Cardiac septum (tissue), 1 donor: ENCODE measurements around the gene FAM156A. TPM values are rescaled to one million over a fixed set of nuclear protein-coding genes. Genes with fewer than 3 reads are reported as not detected.
"Not testable (repeated sequence)": the region's sequence is repeated elsewhere in the genome, so short reads cannot be mapped to it uniquely, and the experiment has no call there.

ENCODE experiments used
- DNase-seq: peaks from one replicate; pipeline ENCODE4 v3.0.0-alpha.2; 2020; ENCODE audit warnings: low spot score
- intact Hi-C: fragments of 100-400 bp; cut with DNase I; formaldehyde crosslinking; loops from one replicate; pipeline ENCODE4 v1.14.0; 2022
- total RNA-seq: library from RNA; stranded (reverse); fragmentation: NEBNext Ultra II Directional; extraction: Animal tissue kit (Norgen Biotek cat#: 25700); gene quantifications from one replicate; pipeline ENCODE4 v1.2.1, GENCODE V29; 2021
- donor health status: DM: no; HTN: no; CAD: no.

Gene FAM156A
- total RNA-seq, 1 donor from 2014 or later = 9.4 TPM

- DNase-seq, intact Hi-C loops: not testable (repeated sequence)
Observed at GRCh38 chrX:52909313-52909969, 48.9 kb downstream of the FAM156A start.

- intact Hi-C loops, DNase-seq: not testable (repeated sequence)
Observed at GRCh38 chrX:52907900-52908299, 50.4 kb downstream of the FAM156A start.

- intact Hi-C loops, DNase-seq: not testable (repeated sequence)
Observed at GRCh38 chrX:52907137-52907536, 51.2 kb downstream of the FAM156A start.

- DNase-seq, intact Hi-C loops: not testable (repeated sequence)
Observed at GRCh38 chrX:52906072-52906471, 52.2 kb downstream of the FAM156A start.

GRCh38 chrX:52905531-52905930, 52.8 kb downstream of the FAM156A start:
- DNase-seq, intact Hi-C loops: not testable (repeated sequence)

Other genes starting within 250 kb of the FAM156A start
- not detected for gene SSX2B, start 207.3 kb downstream of the FAM156A start, total RNA-seq
- gene SPANXN5, start 161.1 kb downstream of the FAM156A start, total RNA-seq = not detected
- not detected for gene XAGE5, start 147.2 kb downstream of the FAM156A start, total RNA-seq
- gene XAGE3, start 90.4 kb downstream of the FAM156A start, total RNA-seq = not detected
- gene FAM156B, start 61.2 kb downstream of the FAM156A start, total RNA-seq = 6.4 TPM
- gene GPR173, start 90.3 kb upstream of the FAM156A start, total RNA-seq = 3.2 TPM
- gene TSPYL2, start 123.8 kb upstream of the FAM156A start, total RNA-seq = 34.2 TPM
- gene KANTR, start 135.6 kb upstream of the FAM156A start, total RNA-seq = 7.2 TPM